DOHH2 (cell line): ENCODE results near the gene ZNRF3.
"Not testable (repeated sequence)": the region's sequence is repeated elsewhere in the genome, so short reads cannot be mapped to it uniquely, and the experiment has no call there.

Source experiments
- H3F3A ChIP-seq: fragments of 200-600 bp; sonication (generic), shearing (Covaris generic); 2 replicates; pipeline ENCODE4 v1.6.0; 2016; ENCODE audit warnings: antibody characterized with exemption, mild to moderate bottlenecking; ENCODE audit not compliant: control insufficient read depth, insufficient read depth
- H3K27ac ChIP-seq: fragments of 200-600 bp; sonication (generic); 2 replicates; pipeline ENCODE4 v1.5.1; 2014; ENCODE audit warnings: low read depth, mild to moderate bottlenecking, low read length, moderate library complexity
- H3K27me3 ChIP-seq: fragments of 200-600 bp; sonication (generic); 2 replicates; pipeline ENCODE4 v1.6.1; 2014; ENCODE audit warnings: mild to moderate bottlenecking, low read length, mixed read lengths; ENCODE audit not compliant: control insufficient read depth
- H3K36me3 ChIP-seq: fragments of 200-600 bp; sonication (generic); 2 replicates; pipeline ENCODE4 v1.6.1; 2014; ENCODE audit warnings: mild to moderate bottlenecking, low read length, moderate library complexity, mixed read lengths; ENCODE audit not compliant: control insufficient read depth
- H3K4me1 ChIP-seq: fragments of 200-600 bp; sonication (generic); 2 replicates; pipeline ENCODE4 v1.6.1; 2014; ENCODE audit warnings: mild to moderate bottlenecking, low read length, mixed read lengths; ENCODE audit not compliant: control insufficient read depth
- H3K4me2 ChIP-seq: fragments of 200-600 bp; sonication (generic); 2 replicates; pipeline ENCODE4 v1.6.0; 2014; ENCODE audit warnings: mild to moderate bottlenecking, low read length, moderate library complexity
- H3K4me3 ChIP-seq: fragments of 200-600 bp; sonication (generic); 2 replicates; pipeline ENCODE4 v1.5.1; 2014; ENCODE audit warnings: mild to moderate bottlenecking, low read length, mixed read lengths
- H3K79me2 ChIP-seq: fragments of 200-600 bp; sonication (generic); 2 replicates; pipeline ENCODE4 v1.6.1; 2014; ENCODE audit warnings: mild to moderate bottlenecking, low read length, mixed read lengths; ENCODE audit not compliant: control insufficient read depth
- H3K9me2 ChIP-seq: fragments of 200-600 bp; sonication (generic); replicated peaks from 2 replicates; pipeline ENCODE4 v1.6.1; 2014; ENCODE audit warnings: mild to moderate bottlenecking, low read length, mixed read lengths; ENCODE audit not compliant: control insufficient read depth
- H3K9me3 ChIP-seq: fragments of 200-600 bp; sonication (generic); 2 replicates; pipeline ENCODE4 v1.6.1; 2014; ENCODE audit warnings: antibody characterized with exemption, low read length, mixed read lengths; ENCODE audit not compliant: control insufficient read depth, insufficient read depth
- H4K20me1 ChIP-seq: fragments of 200-600 bp; sonication (generic); 2 replicates; pipeline ENCODE4 v1.6.0; 2014; ENCODE audit warnings: low read depth, mild to moderate bottlenecking, antibody characterized with exemption, low read length, moderate library complexity; ENCODE audit not compliant: control insufficient read depth, insufficient read depth
- EZH2phosphoT487 ChIP-seq: fragments of 200-600 bp; sonication (generic); IDR thresholded peaks from 2 replicates; pipeline ENCODE4 v1.6.1; 2017; ENCODE audit warnings: borderline replicate concordance, mild to moderate bottlenecking, antibody characterized with exemption, low read length, moderate library complexity, mixed read lengths
- TF ChIP-seq, protein P1 (sequence below): fragments of 200-600 bp; sonication (generic); IDR thresholded peaks from one replicate; pipeline ENCODE4 v1.5.1; 2014; ENCODE audit warnings: antibody characterized with exemption, mild to moderate bottlenecking, low read depth, low read length; ENCODE audit not compliant: poor library complexity, severe bottlenecking

ZNRF3 gene

DNA sequence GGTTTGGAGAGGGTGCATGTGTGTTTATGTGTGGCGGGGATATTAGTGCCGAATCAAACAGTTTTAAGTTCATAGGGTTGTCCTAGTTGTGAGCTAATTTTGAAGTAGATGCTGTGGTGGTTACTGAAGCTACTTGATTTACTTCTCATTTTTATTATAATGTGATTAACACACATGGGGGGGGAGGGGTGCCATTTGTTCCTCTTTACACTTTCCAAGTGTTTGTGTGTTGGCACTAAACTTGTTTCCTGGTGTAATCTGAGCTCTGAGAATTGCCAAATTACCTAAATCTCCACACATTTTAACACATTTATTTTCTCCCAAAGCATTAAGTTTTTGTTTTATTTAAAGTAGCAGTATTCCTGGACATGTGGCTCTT is 60.1 kb downstream of the ZNRF3 start:
- Histone ChIP-seq H3K4me2 (no peak overlapping the region), H4K20me1 (no peaks in the 10 kb centered on the region), H3K36me3 (no peaks in the 10 kb centered on the region), H3K4me3 (no peak overlapping the region), H3K79me2 (no peaks in the 10 kb centered on the region), H3F3A (no peaks in the 10 kb centered on the region), H3K27ac (no peak overlapping the region), H3K9me2 (no peaks in the 10 kb centered on the region), H3K9me3 (no peaks in the 10 kb centered on the region), H3K27me3 (0 out of 2 replicates have a peak, but pooled peaks cover 3% of the 10 kb centered on the region), H3K4me1 (no peaks in the 10 kb centered on the region)
- no peak for TF ChIP-seq EZH2phosphoT487
- TF ChIP-seq, protein P1, sequence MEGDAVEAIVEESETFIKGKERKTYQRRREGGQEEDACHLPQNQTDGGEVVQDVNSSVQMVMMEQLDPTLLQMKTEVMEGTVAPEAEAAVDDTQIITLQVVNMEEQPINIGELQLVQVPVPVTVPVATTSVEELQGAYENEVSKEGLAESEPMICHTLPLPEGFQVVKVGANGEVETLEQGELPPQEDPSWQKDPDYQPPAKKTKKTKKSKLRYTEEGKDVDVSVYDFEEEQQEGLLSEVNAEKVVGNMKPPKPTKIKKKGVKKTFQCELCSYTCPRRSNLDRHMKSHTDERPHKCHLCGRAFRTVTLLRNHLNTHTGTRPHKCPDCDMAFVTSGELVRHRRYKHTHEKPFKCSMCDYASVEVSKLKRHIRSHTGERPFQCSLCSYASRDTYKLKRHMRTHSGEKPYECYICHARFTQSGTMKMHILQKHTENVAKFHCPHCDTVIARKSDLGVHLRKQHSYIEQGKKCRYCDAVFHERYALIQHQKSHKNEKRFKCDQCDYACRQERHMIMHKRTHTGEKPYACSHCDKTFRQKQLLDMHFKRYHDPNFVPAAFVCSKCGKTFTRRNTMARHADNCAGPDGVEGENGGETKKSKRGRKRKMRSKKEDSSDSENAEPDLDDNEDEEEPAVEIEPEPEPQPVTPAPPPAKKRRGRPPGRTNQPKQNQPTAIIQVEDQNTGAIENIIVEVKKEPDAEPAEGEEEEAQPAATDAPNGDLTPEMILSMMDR: no peak

- Histone ChIP-seq H3K79me2 (no peaks in the 10 kb centered on the region), H3K27ac (no peak overlapping the region), H3K27me3 (0 out of 2 replicates have a peak, but pooled peaks cover 2% of the 10 kb centered on the region), H3K9me3 (no peaks in the 10 kb centered on the region), H3K4me2 (no peak overlapping the region), H3K36me3 (no peaks in the 10 kb centered on the region), H3F3A (no peaks in the 10 kb centered on the region), H3K4me1 (peaks cover 6% of the 10 kb centered on the region), H4K20me1 (no peaks in the 10 kb centered on the region), H3K9me2 (no peaks in the 10 kb centered on the region), H3K4me3 (no peak overlapping the region)
- no peak for TF ChIP-seq EZH2phosphoT487
- TF ChIP-seq, protein P1: no peak
These were observed 63.8 kb downstream of the ZNRF3 start for GRCh38 chr22:28947125-28947524.

DNA sequence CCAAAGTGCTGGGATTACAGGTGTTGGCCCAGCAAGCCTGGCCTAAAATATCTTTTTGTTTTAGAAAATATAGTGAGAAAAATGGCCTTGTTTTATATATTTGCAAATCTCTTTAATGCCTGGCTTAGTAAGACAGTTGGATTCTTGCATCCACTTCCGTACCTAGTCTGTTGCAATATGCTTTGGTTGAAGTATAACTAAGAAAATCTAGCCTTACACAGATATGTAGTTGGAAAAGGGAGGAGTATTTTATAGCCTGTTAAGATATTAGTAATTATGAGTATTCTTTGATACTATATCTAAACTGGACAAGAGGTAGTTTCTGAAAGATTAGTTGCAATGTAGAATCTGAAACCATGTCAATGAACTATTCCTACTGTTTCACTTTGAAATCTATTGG is 65.1 kb downstream of the ZNRF3 start:
- Histone ChIP-seq H3K4me3 (no peak overlapping the region), H3K9me2 (no peaks in the 10 kb centered on the region), H3K36me3 (no peaks in the 10 kb centered on the region), H3K27ac (no peak overlapping the region), H3K4me1 (peaks cover 6% of the 10 kb centered on the region), H3K79me2 (no peaks in the 10 kb centered on the region), H4K20me1 (no peaks in the 10 kb centered on the region), H3K9me3 (no peaks in the 10 kb centered on the region), H3F3A (no peaks in the 10 kb centered on the region), H3K4me2 (no peak overlapping the region), H3K27me3 (0 out of 2 replicates have a peak, but pooled peaks cover 2% of the 10 kb centered on the region)
- TF ChIP-seq, protein P1: no peak
- no peak for TF ChIP-seq EZH2phosphoT487

- not testable (repeated sequence) for H3K27me3 ChIP-seq, H3K79me2 ChIP-seq, H3K4me3 ChIP-seq, H4K20me1 ChIP-seq, H3K27ac ChIP-seq, H3F3A ChIP-seq, H3K9me2 ChIP-seq, H3K4me1 ChIP-seq, H3K36me3 ChIP-seq, H3K9me3 ChIP-seq, H3K4me2 ChIP-seq
These were observed 65.6 kb downstream of the ZNRF3 start for GRCh38 chr22:28948860-28949551.
